PC-3 (cell line): ENCODE data around the gene ACSS2.

Experiments
- CTCF ChIP-seq: fragments of 300-600 bp; sonication (generic); conservative IDR thresholded peaks from 2 replicates; pipeline ENCODE4 v1.5.1; 2017; ENCODE audit warnings: antibody characterized with exemption, low read depth, mild to moderate bottlenecking, low read length
- EZH2 ChIP-seq: fragments of 300-600 bp; sonication (generic); IDR thresholded peaks from one replicate; pipeline ENCODE4 v1.6.1; 2017; ENCODE audit warnings: antibody characterized with exemption, mild to moderate bottlenecking, low read length; ENCODE audit not compliant: unreplicated experiment

GRCh38 chr20:34921436-34921835, 45.0 kb downstream of the ACSS2 start:
- TF ChIP-seq CTCF (no peak), EZH2 (no peak)
